HG03520 (cell line): ENCODE data around the gene CPA4.

Experiments used
- ATAC-seq: cut with Tn5 transposase; IDR thresholded peaks from one replicate; pipeline ENCODE4 v1.9.1; 2021; ENCODE audit warnings: mild to moderate bottlenecking, moderate library complexity; ENCODE audit not compliant: unreplicated experiment

Gene CPA4

GRCh38 chr7:130342701-130343380 is 49.9 kb downstream of the CPA4 start:
- ATAC-seq = no peak

GRCh38 chr7:130344271-130344866 is 51.4 kb downstream of the CPA4 start, which contains the start of gene CPA5:
TSS of gene CPA5 (plus strand) at chr7:130344816. CDS start at chr7:130346486, 1,670 bp downstream.
- ATAC-seq = no peak

GRCh38 chr7:130345136-130345535 is 52.2 kb downstream of the CPA4 start:
- no peak for ATAC-seq

- ATAC-seq = no peak
These were observed 52.8 kb downstream of the CPA4 start for GRCh38 chr7:130345725-130346124.

- ATAC-seq = no peak
These were observed 53.4 kb downstream of the CPA4 start for GRCh38 chr7:130346177-130346905.

GRCh38 chr7:130346941-130347340 is 54.0 kb downstream of the CPA4 start:
- ATAC-seq = no peak

- ATAC-seq = no peak
These were observed 57.2 kb downstream of the CPA4 start for GRCh38 chr7:130349911-130350782.

- no peak for ATAC-seq
These were observed 58.2 kb downstream of the CPA4 start for GRCh38 chr7:130350945-130351790.

GRCh38 chr7:130351791-130352090 is 58.8 kb downstream of the CPA4 start:
- no peak for ATAC-seq

- no peak for ATAC-seq
These were observed 59.5 kb downstream of the CPA4 start for GRCh38 chr7:130352194-130353074.

- ATAC-seq = no peak
These were observed 60.2 kb downstream of the CPA4 start for GRCh38 chr7:130353196-130353595.

- no peak for ATAC-seq
These were observed 63.3 kb downstream of the CPA4 start for GRCh38 chr7:130356121-130356875.

GRCh38 chr7:130356876-130357611 is 64.1 kb downstream of the CPA4 start:
- no peak for ATAC-seq

- ATAC-seq = no peak
These were observed 65.5 kb downstream of the CPA4 start for GRCh38 chr7:130358471-130358870.

- no peak for ATAC-seq
These were observed 66.4 kb downstream of the CPA4 start for GRCh38 chr7:130359276-130359857.

GRCh38 chr7:130360518-130360917 is 67.6 kb downstream of the CPA4 start:
- ATAC-seq = no peak

- ATAC-seq = no peak
These were observed 68.7 kb downstream of the CPA4 start for GRCh38 chr7:130361681-130362080.
